MM.1S (cell line): ENCODE results near the gene EEPD1.

Experiments
- CTCF ChIP-seq: fragments of 300-600 bp; sonication (generic); IDR thresholded peaks from 2 replicates; pipeline ENCODE4 v1.5.1; 2016; ENCODE audit warnings: antibody characterized with exemption, low read length, mixed read lengths
- EZH2 ChIP-seq: fragments of 300-600 bp; sonication (generic); optimal IDR thresholded peaks from 2 replicates; pipeline ENCODE3; 2017; ENCODE audit warnings: low read depth, mild to moderate bottlenecking, antibody characterized with exemption, low read length, mixed read lengths
- EZH2phosphoT487 ChIP-seq: fragments of 300-600 bp; sonication (generic); IDR thresholded peaks from 2 replicates; pipeline ENCODE4 v1.6.1; 2018; ENCODE audit warnings: antibody characterized with exemption, low read length

GRCh38 chr7:36314491-36314890 is 161.4 kb downstream of the EEPD1 start:
- TF ChIP-seq CTCF (no peak), EZH2 (no peak), EZH2phosphoT487 (no peak)
